Measurements from ENCODE around the gene AKR1C1. TPM values are rescaled to one million over a fixed set of nuclear protein-coding genes. Genes with fewer than 3 reads are reported as not detected.
"Not testable (repeated sequence)": the region's sequence is repeated elsewhere in the genome, so short reads cannot be mapped to it uniquely, and the experiment has no call there.

AKR1C1 gene
- 28.1 and 68.3 TPM in 2 replicates for total RNA-seq (2014; rRNA removed; shearing (Covaris generic))

DNA sequence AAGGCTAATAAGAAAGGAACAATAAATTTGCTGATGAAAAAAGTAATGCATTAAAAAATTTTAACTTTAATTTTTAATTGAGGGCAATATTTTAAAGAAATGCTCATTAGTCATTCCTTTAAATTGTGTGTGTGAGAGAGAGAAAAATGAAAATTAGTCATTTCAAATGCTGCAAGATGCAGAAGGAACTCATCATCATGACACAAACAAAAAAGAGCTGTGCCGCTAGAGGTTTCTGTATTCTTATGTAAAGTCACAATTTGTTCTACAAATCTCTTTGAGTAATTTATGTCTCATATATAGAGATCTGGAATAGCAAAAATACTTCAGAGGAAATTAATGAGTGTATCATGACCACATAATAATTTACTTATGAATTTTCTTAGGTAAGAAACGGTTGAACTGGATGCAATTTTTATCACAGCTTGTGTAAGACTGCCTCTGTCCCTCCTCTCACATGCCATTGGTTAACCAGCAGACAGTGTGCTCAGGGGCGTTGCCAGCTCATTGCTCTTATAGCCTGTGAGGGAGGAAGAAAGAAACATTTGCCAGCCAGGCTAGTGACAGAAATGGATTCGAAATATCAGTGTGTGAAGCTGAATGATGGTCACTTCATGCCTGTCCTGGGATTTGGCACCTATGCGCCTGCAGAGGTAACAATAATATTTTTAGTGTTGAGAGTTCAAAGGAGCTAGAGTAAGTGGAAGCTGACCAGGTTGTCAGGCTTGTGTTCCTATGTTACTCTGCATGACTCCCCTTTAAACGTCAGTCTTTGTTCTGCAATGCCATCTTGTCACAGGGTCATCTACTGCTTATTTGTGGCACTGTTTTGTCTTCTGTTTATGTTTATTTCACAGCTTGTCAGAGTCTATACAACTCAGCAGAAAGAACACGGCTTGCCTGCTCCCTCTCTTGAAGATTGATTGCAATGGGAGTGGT lies at the start of gene AKR1C1:
AKR1C1 (plus strand) TSS at position 540 of the 939 bp plus-strand sequence; CDS start at position 570, 30 bp downstream.
- DNase-seq (ENCODE audit: low spot score): not testable (repeated sequence)

DNA sequence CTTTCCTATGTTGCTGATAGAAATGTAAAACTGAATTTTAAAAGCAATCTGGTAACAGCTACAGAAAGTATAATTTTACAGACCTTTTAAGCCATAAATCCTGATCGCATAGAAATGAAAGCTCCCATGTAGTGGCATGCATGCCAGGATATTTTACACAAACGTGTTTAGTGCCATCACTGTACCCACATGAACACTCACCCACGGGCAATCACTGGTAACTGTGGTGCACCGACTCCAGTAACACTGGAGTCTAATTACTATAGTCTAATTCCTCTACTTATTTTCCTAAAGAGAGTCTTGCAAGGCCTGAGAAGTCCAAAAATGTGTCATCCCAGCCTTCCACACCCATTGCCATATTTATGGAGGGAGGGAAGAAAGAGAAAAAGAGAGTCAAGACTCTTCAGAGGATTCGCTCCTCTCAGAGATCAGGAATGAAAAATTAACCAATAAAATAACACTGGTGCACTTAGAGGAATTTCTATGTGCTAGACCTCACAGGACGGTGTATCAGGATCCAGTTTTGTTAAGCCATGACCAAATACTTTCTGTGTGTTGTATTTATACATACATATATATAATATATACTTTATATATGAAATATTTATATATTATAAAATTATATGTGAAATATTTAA lies 48.9 kb upstream of the AKR1C1 start:
- DNase-seq (ENCODE audit: low spot score): no peak

DNA sequence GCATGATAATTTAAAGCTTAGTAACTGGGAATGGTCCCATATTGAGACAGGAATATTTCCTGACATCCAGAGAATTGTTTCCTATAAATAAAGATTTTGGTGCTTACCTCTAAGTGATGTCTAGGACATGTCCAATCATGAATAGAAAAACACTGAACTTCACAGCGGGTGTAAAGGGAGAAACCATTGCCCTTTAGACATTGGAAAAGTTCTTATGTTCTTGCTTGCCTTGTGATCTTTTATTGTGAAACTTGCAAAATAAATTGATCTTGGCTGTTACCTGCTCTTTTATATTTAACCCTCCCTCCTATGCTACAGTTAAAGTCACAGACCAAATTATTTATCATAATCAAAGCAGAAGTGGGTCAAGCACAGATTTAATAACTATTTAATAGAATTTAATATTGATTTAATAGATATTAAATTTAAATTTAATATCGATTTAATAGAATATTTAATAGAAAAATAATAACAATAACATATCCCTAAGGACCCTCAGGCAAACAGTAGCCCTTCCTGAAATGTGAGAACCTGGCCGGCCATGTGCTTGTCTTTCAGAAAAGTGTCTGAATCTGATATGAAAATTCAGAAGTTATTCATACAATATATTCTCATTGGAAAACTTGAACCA lies 47.0 kb upstream of the AKR1C1 start:
- DNase-seq (ENCODE audit: low spot score): no peak

DNA sequence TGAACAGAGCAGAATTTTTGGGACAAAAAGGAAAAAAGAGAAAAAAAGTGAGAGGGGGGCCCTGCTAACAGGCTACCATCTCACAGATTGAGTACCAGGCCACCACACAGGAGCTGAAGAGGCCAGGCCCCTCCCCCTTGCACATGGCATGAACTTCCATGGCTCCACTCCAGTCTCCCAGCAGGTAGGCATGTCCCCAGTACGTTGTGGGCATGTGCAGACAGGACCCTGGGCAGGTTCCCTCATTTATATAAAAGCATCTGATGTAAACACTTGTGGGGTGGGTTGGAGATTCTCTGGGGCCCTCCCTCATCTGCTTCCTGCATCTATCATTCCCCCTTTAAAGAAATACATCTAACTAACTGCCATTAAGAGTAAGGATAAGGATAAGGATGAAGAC lies 45.0 kb upstream of the AKR1C1 start:
- no peak for DNase-seq (ENCODE audit: low spot score)

DNA sequence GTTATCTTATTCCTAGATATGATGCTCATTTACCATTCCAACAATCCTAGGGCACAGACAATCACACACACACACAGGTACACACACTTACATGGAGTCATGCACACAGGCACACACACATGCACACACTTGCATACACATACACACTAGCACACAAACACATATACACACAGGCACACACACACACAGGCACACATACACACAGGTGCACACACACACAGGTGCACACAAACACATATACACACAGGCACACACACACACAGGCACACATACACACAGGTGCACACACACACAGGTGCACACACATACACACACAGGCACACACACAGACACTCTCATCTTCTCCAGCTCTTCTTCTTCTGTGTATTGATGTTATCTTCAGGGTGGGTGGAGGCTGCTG lies 38.7 kb upstream of the AKR1C1 start:
- DNase-seq (ENCODE audit: low spot score): not testable (repeated sequence)

DNA sequence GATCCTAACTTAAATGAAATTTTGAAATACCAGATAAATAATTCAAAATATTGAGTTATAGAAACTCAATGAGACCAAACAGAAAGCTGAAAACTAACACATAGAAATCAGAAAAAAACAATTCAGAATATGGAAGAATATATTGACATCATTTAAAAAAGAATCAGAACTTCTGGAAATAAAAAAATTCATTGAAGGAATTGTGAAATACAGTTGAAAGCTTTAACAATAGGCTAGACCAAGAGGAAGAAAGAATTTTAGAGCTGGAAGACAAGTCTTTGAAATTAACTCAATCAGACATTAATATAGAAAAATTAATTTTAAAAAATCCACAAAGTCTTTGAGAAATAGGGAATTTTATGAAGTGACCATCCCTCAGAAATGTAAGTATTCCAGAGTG lies 36.8 kb upstream of the AKR1C1 start:
- DNase-seq (ENCODE audit: low spot score): no peak

DNA sequence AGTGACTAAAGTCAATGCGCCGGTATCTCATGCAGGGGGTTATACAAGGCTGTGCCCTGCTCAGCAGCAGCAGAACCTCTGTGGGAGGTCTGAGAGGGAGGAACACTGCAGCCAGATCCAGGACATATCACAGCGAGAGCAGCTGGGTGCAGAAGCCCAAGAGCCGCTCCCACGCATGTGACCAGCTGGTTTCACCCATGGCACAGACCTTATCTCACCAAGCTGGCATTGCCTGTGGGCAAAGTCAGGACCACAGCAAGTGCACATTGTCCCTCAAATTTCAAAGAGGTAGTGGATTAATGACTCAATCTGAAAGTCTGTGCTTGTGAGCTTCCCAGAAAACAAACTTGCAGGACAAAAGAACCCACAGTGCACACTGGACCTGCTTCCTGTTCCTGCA lies 31.6 kb upstream of the AKR1C1 start:
- no peak for DNase-seq (ENCODE audit: low spot score)

DNA sequence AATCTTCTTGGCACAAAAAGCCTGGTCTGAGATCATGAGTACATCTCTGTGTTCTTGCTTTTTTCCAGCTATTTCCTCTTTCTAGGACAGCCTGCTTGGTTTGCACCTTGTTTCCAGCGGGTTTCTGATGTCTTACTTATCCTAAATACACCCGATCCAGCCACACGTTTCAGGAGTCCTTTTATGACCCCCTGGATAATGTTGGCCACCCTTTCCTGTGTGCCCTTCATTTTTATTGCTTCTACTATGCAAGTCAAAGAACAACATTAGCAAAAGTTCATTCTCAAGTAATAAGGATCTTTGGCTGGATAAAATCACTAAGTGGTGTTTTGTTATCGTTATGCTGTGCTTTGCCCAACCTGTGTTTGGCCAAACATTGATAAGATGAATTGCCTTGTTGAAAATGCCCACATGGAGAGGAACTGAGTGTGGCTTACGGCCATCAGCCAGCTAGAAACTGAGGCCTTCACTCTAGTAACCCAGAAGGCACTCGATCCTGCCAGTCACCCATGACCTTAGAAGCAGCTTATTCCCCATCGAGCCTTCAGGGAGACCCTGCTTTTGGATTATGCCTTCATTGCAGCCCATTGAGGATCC lies 28.7 kb upstream of the AKR1C1 start:
- DNase-seq (ENCODE audit: low spot score): no peak

DNA sequence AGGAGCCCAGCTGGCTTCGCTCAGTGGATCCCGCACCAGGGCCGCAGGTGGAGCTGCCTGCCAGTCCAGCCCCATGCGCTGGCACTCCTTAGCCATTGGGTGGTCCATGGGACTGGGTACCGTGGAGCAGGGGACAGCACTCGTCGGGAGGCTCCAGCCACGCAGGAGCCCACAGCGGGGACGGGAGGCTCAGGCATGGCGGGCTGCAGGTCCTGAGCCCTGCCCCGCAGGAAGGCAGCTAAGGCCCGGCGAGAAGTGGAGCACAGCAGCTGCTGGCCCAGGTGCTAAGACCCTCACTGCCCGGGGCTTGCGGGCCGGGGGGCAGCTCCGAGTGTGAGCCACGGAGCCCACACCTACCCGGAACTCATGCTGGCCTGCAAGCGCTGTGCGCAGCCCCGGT lies 25.9 kb upstream of the AKR1C1 start:
- DNase-seq (ENCODE audit: low spot score): no peak

DNA sequence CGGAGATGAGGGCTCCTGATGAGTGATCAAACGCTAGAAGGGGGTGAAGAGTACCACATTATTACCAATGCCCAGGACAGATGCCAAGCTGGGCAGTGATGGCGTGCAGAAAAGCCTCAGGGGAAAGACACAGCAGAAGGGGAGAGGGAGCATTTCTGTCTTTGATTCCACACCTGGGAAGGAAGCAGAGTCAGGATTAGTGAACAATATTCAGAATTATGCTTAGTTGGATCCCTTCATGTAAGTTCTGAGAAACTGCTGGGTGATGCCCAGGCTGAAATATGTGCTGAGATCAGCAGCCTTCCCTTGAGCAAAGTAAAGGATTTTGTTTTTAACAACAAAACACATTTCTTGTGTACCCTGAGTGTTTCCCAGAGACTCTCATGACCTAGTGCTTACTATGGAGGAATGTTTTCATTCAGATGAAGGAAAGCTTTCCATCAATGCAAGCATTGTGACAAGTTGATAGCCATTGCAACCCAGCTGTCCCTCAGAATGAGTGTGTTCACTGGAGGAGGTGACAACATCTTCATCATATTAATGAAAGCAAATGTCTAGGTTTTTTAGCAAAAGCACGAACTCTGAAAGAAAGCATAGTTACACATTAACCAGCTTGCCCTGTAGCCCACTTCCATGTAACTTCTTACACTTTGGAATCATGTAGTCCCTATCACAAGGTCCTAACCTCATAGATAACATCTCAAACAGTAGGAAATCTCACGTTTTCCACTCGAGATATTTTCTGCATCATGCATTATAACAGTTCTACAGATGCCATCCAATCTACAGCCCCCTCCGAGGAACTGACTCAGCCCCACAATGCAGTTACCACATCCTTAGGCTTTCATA lies 23.8 kb upstream of the AKR1C1 start:
- peak; percentile 68 for DNase-seq (ENCODE audit: low spot score)

DNA sequence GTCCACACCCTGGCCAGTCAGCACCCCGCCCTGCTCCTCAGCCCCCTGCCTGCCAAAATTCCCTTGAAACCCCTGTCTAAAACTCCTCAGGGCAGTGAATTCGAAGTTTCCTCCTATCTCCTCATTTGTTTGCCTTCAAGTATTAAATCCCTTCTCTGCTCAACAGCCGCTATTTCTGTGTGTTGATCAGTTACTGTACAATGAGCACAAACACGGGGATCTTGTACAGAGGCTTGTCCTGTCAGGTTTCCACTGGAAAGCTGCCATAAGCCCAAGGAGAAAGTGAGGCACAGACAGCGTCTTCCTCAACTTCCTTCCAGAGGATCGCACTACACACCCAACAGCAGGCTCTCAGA lies 23.2 kb upstream of the AKR1C1 start:
- not testable (repeated sequence) for DNase-seq (ENCODE audit: low spot score)

DNA sequence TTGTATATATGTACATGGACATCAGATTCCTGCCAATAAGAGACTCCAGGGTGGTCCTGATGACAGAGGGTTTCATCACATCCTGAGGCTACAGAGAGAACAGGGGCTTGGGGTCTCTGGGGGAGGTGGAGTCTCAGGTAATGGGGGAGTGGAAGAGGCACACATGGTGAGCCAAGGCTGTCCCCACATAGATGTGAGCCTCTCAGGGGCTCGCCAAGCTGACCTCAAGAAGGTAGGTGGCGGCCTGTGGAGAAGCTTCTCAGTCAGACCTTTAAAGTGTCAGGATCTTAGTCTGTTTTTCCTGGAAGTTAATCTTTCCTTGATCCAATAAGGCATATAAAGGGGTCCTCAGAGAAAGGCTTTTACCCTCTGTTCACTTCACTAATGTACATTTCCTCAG lies 22.3 kb upstream of the AKR1C1 start:
- not testable (repeated sequence) for DNase-seq (ENCODE audit: low spot score)

DNA sequence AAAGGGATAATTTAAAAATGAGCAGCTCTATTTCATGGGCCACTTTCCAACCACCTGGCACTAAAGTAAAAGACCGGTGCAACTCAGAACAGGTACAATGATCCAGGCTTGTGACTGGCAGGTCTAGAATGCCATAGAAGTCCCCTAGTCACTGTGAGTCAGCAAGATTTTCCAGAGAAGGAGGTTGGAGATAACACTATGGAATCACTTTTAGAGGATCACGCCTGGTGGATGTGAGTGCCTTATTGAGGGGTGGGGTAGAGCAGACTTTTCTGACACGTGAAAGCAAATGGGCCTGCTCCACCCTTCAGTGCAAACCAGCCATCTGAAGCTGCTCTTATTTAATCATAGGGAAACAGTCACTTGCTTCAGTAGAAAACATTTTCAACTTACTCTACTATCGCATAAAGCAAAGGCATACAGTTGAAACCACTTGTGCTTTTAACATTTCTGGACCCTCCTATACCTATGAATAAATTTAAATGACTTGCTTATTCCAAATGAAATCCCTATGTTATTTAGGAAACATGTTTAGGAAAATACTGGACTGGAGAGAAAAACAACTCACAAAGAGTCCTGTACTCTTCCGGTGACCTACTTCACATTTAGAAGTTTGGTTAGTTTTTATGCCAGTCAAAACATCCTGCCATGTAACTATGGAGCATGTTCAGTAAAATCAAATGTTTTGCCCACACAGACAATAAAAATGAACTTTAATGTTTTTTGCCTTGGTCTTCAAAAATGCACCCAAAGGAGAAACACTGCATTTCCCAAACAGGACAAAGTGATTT lies 21.5 kb upstream of the AKR1C1 start:
- DNase-seq (ENCODE audit: low spot score): peak; percentile 62

DNA sequence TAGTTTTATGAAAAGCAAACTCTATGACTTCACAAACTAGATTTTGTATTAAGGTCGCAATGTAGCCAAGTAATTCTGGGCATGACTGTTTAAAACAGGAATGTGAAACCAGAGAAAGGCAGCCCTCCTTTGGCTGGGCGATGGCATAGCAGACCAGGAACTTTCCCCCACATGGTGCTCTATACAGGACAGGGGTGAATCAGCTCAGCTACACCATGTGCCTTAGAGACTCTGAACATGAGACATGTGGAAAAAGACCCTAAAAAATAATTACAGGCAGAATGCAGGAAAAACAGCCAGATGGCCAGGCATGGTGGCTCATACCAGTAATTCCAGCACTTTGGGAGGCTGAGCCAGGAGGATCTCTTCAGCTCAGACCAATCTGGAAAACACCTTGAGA lies 20.3 kb upstream of the AKR1C1 start:
- DNase-seq (ENCODE audit: low spot score): peak; percentile 57

DNA sequence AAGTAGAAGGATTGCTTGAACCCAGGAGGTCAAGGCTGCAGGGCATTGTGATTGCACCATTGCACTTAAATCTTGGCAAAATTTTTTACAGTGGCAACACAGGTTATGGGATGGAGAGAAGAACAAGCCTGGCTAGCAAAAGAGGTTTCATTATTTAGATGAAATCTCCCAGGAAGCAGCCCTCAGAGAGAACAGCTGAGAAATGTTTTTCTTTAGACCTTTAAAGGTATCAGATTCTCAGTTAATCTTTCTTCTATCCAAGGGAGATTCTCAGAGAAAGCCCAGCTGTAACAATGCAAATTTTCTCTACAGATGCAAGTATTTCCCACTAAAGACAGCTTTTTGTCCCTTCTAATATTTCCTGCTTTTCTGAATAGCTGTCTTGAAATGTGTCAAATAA lies 19.8 kb upstream of the AKR1C1 start:
- DNase-seq (ENCODE audit: low spot score): not testable (repeated sequence)

DNA sequence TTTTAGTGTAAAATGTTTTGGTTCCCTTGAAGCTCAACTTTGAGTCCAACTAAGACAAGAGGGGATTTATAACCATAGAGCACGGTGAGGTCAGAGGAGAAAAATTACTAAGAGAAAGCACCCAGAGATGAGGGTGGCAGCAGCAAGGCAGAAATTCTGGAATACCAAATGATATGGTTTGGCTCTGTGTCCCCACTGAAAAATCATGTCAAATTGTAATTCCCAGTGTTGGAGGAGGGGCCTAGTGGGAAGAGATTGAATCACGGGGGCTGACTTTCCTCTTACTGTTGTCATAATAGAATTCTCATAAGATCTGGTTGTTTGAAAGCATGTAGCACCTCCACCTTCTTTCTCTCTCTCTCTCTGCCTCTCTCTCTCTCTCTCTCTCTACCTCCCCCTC lies 19.4 kb upstream of the AKR1C1 start:
- DNase-seq (ENCODE audit: low spot score): no peak

DNA sequence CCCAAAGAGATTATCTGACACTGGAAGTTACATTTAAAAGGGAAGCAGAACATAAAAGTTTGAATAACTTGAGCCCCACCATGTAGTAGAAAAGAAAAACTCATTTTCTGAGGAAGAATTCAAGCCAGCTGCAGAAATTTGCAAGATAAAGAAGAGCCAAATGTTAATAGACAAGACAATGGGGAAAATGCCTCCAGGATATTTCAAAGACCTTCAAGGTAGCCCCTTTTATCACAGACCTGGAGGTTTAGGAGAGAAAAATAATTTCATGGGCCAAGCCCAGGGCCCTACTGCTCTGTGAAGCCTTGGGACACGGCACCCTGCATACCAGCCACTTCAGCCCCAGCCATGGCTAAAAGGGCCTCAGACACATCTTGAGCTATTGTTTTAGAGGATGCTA lies 18.4 kb upstream of the AKR1C1 start:
- no peak for DNase-seq (ENCODE audit: low spot score)

DNA sequence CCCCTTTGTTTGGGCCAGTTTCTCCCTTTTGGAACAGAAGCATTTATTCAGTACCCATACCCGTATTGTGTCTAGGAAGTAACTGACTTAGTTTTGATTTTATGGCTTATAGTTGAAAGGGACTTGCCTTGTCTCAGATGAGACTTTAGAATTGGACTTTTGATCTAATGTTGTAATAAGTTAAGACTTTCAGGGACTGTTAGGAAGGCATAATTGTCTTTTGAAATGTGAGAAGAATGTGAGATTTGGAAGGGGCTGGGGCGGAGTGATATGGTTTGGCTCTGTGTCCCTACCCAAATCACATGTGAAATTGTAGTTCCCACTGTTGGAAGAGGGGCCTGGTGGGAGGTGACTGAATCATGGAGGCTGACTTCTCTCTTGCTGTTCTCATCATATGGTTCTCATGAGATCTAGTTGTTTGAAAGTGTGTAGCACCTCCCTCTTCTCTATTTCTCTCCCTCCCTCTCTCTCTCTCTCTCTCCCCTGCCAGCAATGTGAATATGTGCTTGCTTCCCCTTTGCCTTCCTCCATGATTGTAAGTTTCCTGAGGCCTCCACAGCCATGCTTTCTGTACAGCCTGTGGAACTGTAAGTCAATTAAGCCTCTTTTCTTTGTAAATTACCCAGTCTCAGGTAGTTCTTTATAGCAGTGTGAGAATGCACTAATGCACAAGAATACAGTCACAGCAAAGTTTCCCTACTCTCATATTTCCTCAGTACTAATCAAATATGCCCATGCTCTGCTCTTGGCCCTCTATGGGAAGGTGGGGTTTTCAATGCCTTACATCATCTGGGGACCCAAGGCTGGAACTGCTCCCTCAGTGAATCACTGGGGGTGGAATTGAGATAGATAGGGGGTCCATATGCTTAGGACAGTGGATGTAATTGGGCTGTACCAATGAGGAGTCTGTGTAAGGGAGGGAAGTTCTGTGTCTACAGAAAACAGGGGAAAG lies 17.2 kb upstream of the AKR1C1 start:
- no peak for DNase-seq (ENCODE audit: low spot score)

DNA sequence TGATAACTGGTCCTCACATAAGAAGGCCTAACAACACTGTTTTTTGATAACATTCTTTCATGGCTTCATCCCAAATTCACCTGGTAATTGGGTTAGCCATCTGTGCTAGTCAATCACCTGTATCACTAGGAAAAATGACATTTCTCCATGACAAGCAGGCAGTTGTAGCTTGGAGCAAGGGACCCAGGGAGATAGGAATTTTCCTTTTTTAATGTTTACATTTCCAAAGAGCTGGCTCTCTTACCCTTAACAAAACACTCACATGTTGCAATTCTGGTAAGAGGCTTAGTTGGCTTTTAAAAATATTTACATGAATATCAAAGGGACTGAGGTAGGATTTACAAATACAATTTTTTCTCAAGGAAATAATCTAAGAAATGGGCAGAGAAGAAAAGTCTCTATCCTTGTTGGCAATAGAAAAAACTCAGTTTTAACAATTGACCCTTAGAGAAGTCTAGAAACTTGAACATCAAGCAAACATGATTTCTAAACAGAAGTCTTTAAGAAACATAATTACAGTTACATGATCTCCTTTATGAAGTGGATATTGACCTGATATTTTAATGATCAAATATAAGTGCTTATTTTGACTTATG lies 16.1 kb upstream of the AKR1C1 start:
- no peak for DNase-seq (ENCODE audit: low spot score)

All from A172 (cell line).